Occipital lobe (tissue), 2 donors: ENCODE results near the gene CIT. TPM values are rescaled to one million over a fixed set of nuclear protein-coding genes. Genes with fewer than 3 reads are reported as not detected.
"Not testable (repeated sequence)": the region's sequence is repeated elsewhere in the genome, so short reads cannot be mapped to it uniquely, and the experiment has no call there.

Source experiments
- DNase-seq: peaks from one replicate; lab custom pipeline; 2025; lab: John Stamatoyannopoulos, UW
- total RNA-seq: library from RNA; depleted of rRNA; stranded (reverse); fragments of >200 nt; gene quantifications from one replicate; pipeline ENCODE4 v1.2.3, GENCODE V29; 2014

CIT gene
- total RNA-seq, 1 donor from 2014 or later = 13.3 TPM

- no peak for DNase-seq
Observed at GRCh38 chr12:119744900-119745606, 132.1 kb downstream of the CIT start.

GRCh38 chr12:119742700-119743099 is 134.4 kb downstream of the CIT start:
- no peak for DNase-seq

GRCh38 chr12:119740830-119741229 is 136.3 kb downstream of the CIT start:
- no peak for DNase-seq

- no peak for DNase-seq
Observed at GRCh38 chr12:119735079-119735478, 142.0 kb downstream of the CIT start.

- no peak for DNase-seq
Observed at GRCh38 chr12:119730381-119730780, 146.7 kb downstream of the CIT start.

GRCh38 chr12:119729871-119730270 is 147.2 kb downstream of the CIT start:
- no peak for DNase-seq

GRCh38 chr12:119728444-119728745 is 148.7 kb downstream of the CIT start:
- no peak for DNase-seq

- peak; percentile 52 for DNase-seq
Observed at GRCh38 chr12:119727600-119728443, 149.3 kb downstream of the CIT start.

GRCh38 chr12:119725523-119725922 is 151.6 kb downstream of the CIT start:
- peak; percentile 32 for DNase-seq

- DNase-seq = no peak
Observed at GRCh38 chr12:119721306-119721705, 155.8 kb downstream of the CIT start.

GRCh38 chr12:119720349-119720748 is 156.8 kb downstream of the CIT start:
- DNase-seq = no peak

- DNase-seq = no peak
Observed at GRCh38 chr12:119718141-119718540, 159.0 kb downstream of the CIT start.

GRCh38 chr12:119715268-119715620 is 161.9 kb downstream of the CIT start:
- no peak for DNase-seq

- no peak for DNase-seq
Observed at GRCh38 chr12:119714614-119715267, 162.4 kb downstream of the CIT start.

GRCh38 chr12:119713551-119714031 is 163.5 kb downstream of the CIT start:
- DNase-seq = no peak

GRCh38 chr12:119712721-119713120 is 164.4 kb downstream of the CIT start:
- no peak for DNase-seq

- no peak for DNase-seq
Observed at GRCh38 chr12:119711693-119712092, 165.4 kb downstream of the CIT start.

GRCh38 chr12:119710965-119711551 is 166.1 kb downstream of the CIT start:
- DNase-seq = peak; percentile 24

- no peak for DNase-seq
Observed at GRCh38 chr12:119710374-119710964, 166.7 kb downstream of the CIT start.

GRCh38 chr12:119706427-119706826 is 170.7 kb downstream of the CIT start:
- not testable (repeated sequence) for DNase-seq

GRCh38 chr12:119705182-119705581 is 171.9 kb downstream of the CIT start:
- no peak for DNase-seq
